Dermis microvascular lymphatic vessel endothelial cell (primary cell): ENCODE measurements around the gene MSI2. TPM values are rescaled to one million over a fixed set of nuclear protein-coding genes. Genes with fewer than 3 reads are reported as not detected.

Experiments used
- DNase-seq, 2 donors: peaks; one replicate each; pipeline versions ENCODE4 v3.0.0 to v3.0.0-alpha.2; 2010; ENCODE audit warnings: low read depth in 2 of 2
- total RNA-seq: library from RNA; depleted of rRNA; stranded (reverse); fragments of >200 nt; gene quantifications from 2 replicates; pipeline ENCODE4 v1.2.1, GENCODE V29; 2014

The MSI2 gene
- total RNA-seq, 1 donor from 2014 or later, result 7.4 TPM

GRCh38 chr17:57701124-57701523 is 444.8 kb downstream of the MSI2 start:
- DNase-seq, result no peak

- no peak for DNase-seq
Measured at GRCh38 chr17:57703273-57703672, 446.9 kb downstream of the MSI2 start.

- no peak for DNase-seq
Measured at GRCh38 chr17:57704448-57704847, 448.1 kb downstream of the MSI2 start.

- no peak for DNase-seq
Measured at GRCh38 chr17:57705921-57706695, 449.8 kb downstream of the MSI2 start.

GRCh38 chr17:57706761-57707160 is 450.4 kb downstream of the MSI2 start:
- DNase-seq, result no peak

GRCh38 chr17:57707892-57708291 is 451.6 kb downstream of the MSI2 start:
- DNase-seq, result no peak

- DNase-seq, result no peak
Measured at GRCh38 chr17:57708410-57708809, 452.1 kb downstream of the MSI2 start.

GRCh38 chr17:57713140-57713539 is 456.8 kb downstream of the MSI2 start:
- DNase-seq, result no peak

- DNase-seq, result no peak
Measured at GRCh38 chr17:57714665-57715180, 458.4 kb downstream of the MSI2 start.

- DNase-seq, result no peak
Measured at GRCh38 chr17:57715981-57716380, 459.7 kb downstream of the MSI2 start.

- no peak for DNase-seq
Measured at GRCh38 chr17:57718878-57719277, 462.6 kb downstream of the MSI2 start.

- no peak for DNase-seq
Measured at GRCh38 chr17:57720386-57721035, 464.2 kb downstream of the MSI2 start.

GRCh38 chr17:57721967-57722703 is 465.8 kb downstream of the MSI2 start:
- DNase-seq, result no peak

GRCh38 chr17:57722704-57723043 is 466.4 kb downstream of the MSI2 start:
- no peak for DNase-seq

- no peak for DNase-seq
Measured at GRCh38 chr17:57723427-57724025, 467.2 kb downstream of the MSI2 start.

- DNase-seq, result peak in 1 of 2 donors; percentile 19
Measured at GRCh38 chr17:57724026-57724728, 467.9 kb downstream of the MSI2 start.

GRCh38 chr17:57724729-57725125 is 468.4 kb downstream of the MSI2 start:
- DNase-seq, result no peak

- no peak for DNase-seq
Measured at GRCh38 chr17:57726213-57726790, 470.0 kb downstream of the MSI2 start.

- no peak for DNase-seq
Measured at GRCh38 chr17:57726838-57727237, 470.5 kb downstream of the MSI2 start.

GRCh38 chr17:57727630-57728175 is 471.4 kb downstream of the MSI2 start:
- DNase-seq, result no peak
